Endothelial cell of umbilical vein (primary cell): Measurements from ENCODE around the gene TTYH3. TPM values are rescaled to one million over a fixed set of nuclear protein-coding genes. Genes with fewer than 3 reads are reported as not detected.

Experiments used
- BruUV-seq: library from RNA; stranded (reverse); fragments of 400-500 nt; replicated peaks from 2 replicates; lab custom pipeline; 2021; lab: Mats Ljungman, UMichigan
- CTCF ChIA-PET: fragments of 300-600, 350-600 bp; sonication (Branson Sonifier 250); formaldehyde crosslinking; loops from one replicate; lab custom pipeline; 2021; ENCODE audit warnings: antibody characterized with exemption, inconsistent platforms; lab: Charles Lee
- POLR2A ChIA-PET: fragments of 300-600, 350-600 bp; sonication (Branson Sonifier 250); formaldehyde crosslinking; loops from one replicate; lab custom pipeline; 2021; ENCODE audit warnings: antibody characterized with exemption, inconsistent platforms; lab: Charles Lee
- DNase-seq: peaks from one replicate; pipeline ENCODE4 v3.0.0-alpha.2; 2011; ENCODE audit warnings: low read depth, low spot score
- FAIRE-seq: peaks from 2 replicates; lab custom pipeline; 2011; peaks lifted over from hg19 to GRCh38; lab: Jason Lieb, UNC
- H2AFZ ChIP-seq: 2 replicates; pipeline ENCODE4 v1.6.0; 2012; ENCODE audit warnings: low read depth, low read length, control low read depth, inconsistent platforms
- H3K27ac ChIP-seq: 2 replicates; pipeline ENCODE4 v1.5.1; 2011; ENCODE audit warnings: low read depth, mild to moderate bottlenecking, control low read depth, low read length, moderate library complexity; ENCODE audit not compliant: insufficient read depth
- H3K27me3 ChIP-seq, 2 experiments: 2 replicates each; pipeline versions ENCODE4 v1.6.0 to v1.6.1; 2011; ENCODE audit warnings: low read length in 2 of 2, mixed read lengths in 1 of 2; ENCODE audit not compliant: control insufficient read depth in 2 of 2, insufficient read depth in 2 of 2
- H3K36me3 ChIP-seq, 2 experiments: 2 replicates in 1 of 2; 3 replicates in 1 of 2; pipeline ENCODE4 v1.5.1; 2011; ENCODE audit warnings: low read length in 2 of 2, mild to moderate bottlenecking in 1 of 2, moderate library complexity in 1 of 2; ENCODE audit not compliant: control insufficient read depth in 2 of 2, insufficient read depth in 2 of 2; ENCODE audit errors: extremely low read depth in 1 of 2
- H3K4me1 ChIP-seq: 3 replicates; pipeline ENCODE4 v1.5.1; 2011; ENCODE audit warnings: mild to moderate bottlenecking, low read length; ENCODE audit not compliant: control insufficient read depth, insufficient read depth; ENCODE audit errors: extremely low read depth
- H3K4me2 ChIP-seq: 2 replicates; pipeline ENCODE4 v1.6.1; 2011; ENCODE audit warnings: low read length, control low read depth, mixed read lengths; ENCODE audit not compliant: insufficient read depth
- H3K4me3 ChIP-seq, 3 experiments: fragments of 200-600 bp in 1 of 3; sonication (generic), shearing (Covaris generic) in 1 of 3; replicated peaks in 1 of 3; 2 replicates each; pipeline ENCODE4 v1.5.1; 2011 to 2016; ENCODE audit warnings: control low read depth in 3 of 3, low read length in 3 of 3, mild to moderate bottlenecking in 2 of 3, inconsistent platforms in 1 of 3, low read depth in 1 of 3, moderate library complexity in 1 of 3; ENCODE audit not compliant: insufficient read depth in 1 of 3
- H3K79me2 ChIP-seq: 2 replicates; pipeline ENCODE4 v1.6.0; 2012; ENCODE audit warnings: low read length, inconsistent platforms; ENCODE audit not compliant: control insufficient read depth, insufficient read depth
- H3K9ac ChIP-seq: replicated peaks from 2 replicates; pipeline ENCODE3; 2011; ENCODE audit warnings: low read length, control low read depth; ENCODE audit not compliant: insufficient read depth; ENCODE audit errors: extremely low read depth
- H3K9me1 ChIP-seq: replicated peaks from 3 replicates; pipeline ENCODE4 v1.6.0; 2011; ENCODE audit warnings: mild to moderate bottlenecking, low read length; ENCODE audit not compliant: control insufficient read depth, insufficient read depth; ENCODE audit errors: extremely low read depth
- H3K9me3 ChIP-seq: replicated peaks from 2 replicates; pipeline ENCODE4 v1.5.1; 2012; ENCODE audit warnings: low read length, inconsistent platforms; ENCODE audit not compliant: control insufficient read depth, insufficient read depth
- H4K20me1 ChIP-seq: replicated peaks from 2 replicates; pipeline ENCODE3; 2011; ENCODE audit warnings: mild to moderate bottlenecking, low read length; ENCODE audit not compliant: control insufficient read depth, insufficient read depth; ENCODE audit errors: extremely low read depth
- GATA2 ChIP-seq: IDR thresholded peaks from 2 replicates; pipeline ENCODE4 v1.7.0; 2011; ENCODE audit warnings: low read depth, mild to moderate bottlenecking, moderate library complexity, mixed read lengths, low read length; ENCODE audit not compliant: insufficient read length, insufficient read depth
- MAX ChIP-seq: IDR thresholded peaks from 2 replicates; pipeline ENCODE4 v1.6.1; 2011; ENCODE audit not compliant: insufficient read depth, insufficient read length
- MYC ChIP-seq: IDR thresholded peaks from one replicate; pipeline ENCODE4 v1.6.1; 2011; ENCODE audit warnings: mild to moderate bottlenecking, low read depth, low read length
- POLR2AphosphoS5 ChIP-seq: IDR thresholded peaks from 2 replicates; pipeline ENCODE4 v1.6.1; 2012; ENCODE audit warnings: low read depth, mild to moderate bottlenecking, control low read depth, low read length, moderate library complexity; ENCODE audit not compliant: insufficient read depth
- dilution Hi-C: fragments of 300-500 bp; cut with MboI; formaldehyde crosslinking; loops from one replicate; pipeline ENCODE4 v1.15.0; 2019; ENCODE audit warnings: low sequenced_read_pairs; ENCODE audit not compliant: extremely low pct_ligation_motif_present
- intact Hi-C: fragments of 100-400 bp; cut with micrococcal nuclease; formaldehyde crosslinking; loops from one replicate; pipeline ENCODE4 v1.10.0; 2022
- polyA plus RNA-seq, 4 experiments: library from polyadenylated mRNA; depleted of rRNA in 3 of 4; stranded (reverse) in 3 of 4; unstranded in 1 of 4; fragments of >200 nt; gene quantifications; 2 replicates each; pipeline versions ENCODE4 v1.2.1 to v1.2.3, GENCODE V29; 2011 to 2012; ENCODE audit warnings: missing spikeins in 1 of 4
- total RNA-seq: library from RNA; stranded (reverse); gene quantifications from 2 replicates; pipeline ENCODE4 v1.2.3, GENCODE V29; 2021

The TTYH3 gene
- total and polyA plus RNA-seq, 2 donors (not counting 3 experiments of a cell fraction or from before 2014, with no cell fraction given), result 143 to 280 TPM

- Histone ChIP-seq H3K27ac (no peak overlapping the region), H3K4me2 (no peak overlapping the region), H3K79me2 (no peaks in the 10 kb centered on the region), H3K36me3 (peaks cover 0 to 26% of the 10 kb centered on the region in 2 experiments), H3K4me1 (no peaks in the 10 kb centered on the region), H2AFZ (no peak overlapping the region), H3K9me1 (no peaks in the 10 kb centered on the region), H3K4me3 (no peak overlapping the region), H3K27me3 (no peaks in the 10 kb centered on the region), H4K20me1 (no peaks in the 10 kb centered on the region), H3K9ac (no peak overlapping the region), H3K9me3 (no peaks in the 10 kb centered on the region)
- FAIRE-seq, result no peak
- TF ChIP-seq GATA2, result no peak
- TF ChIP-seq MYC, result no peak
- no peak for TF ChIP-seq POLR2AphosphoS5
- dilution Hi-C loops, result no loop called here
- POLR2A ChIA-PET, result no interaction called here
- no TSS peak for BruUV-seq
- CTCF ChIA-PET, result interaction anchor here (1.7 kb wide), 1 partner anchor 9 kb away, joined by 7 read pairs; no protein-coding TSS in a partner anchor
- intact Hi-C loops, result no loop called here
- no peak for DNase-seq
Observed at GRCh38 chr7:2597273-2597640, 34.5 kb upstream of the TTYH3 start.

- Histone ChIP-seq H3K79me2 (no peaks in the 10 kb centered on the region), H2AFZ (no peak overlapping the region), H3K36me3 (peaks cover 0 to 20% of the 10 kb centered on the region in 2 experiments), H3K9me1 (no peaks in the 10 kb centered on the region), H3K27ac (no peak overlapping the region), H3K4me1 (no peaks in the 10 kb centered on the region), H4K20me1 (no peaks in the 10 kb centered on the region), H3K27me3 (no peaks in the 10 kb centered on the region), H3K4me3 (no peak overlapping the region), H3K9me3 (no peaks in the 10 kb centered on the region), H3K9ac (no peak overlapping the region), H3K4me2 (no peak overlapping the region)
- no TSS peak for BruUV-seq
- ChIA-PET CTCF (interaction anchor here (0.5 kb wide), 1 partner anchor 9 kb away, joined by 3 read pairs; no protein-coding TSS in a partner anchor), POLR2A (no interaction called here)
- intact Hi-C loops (no loop called here), dilution Hi-C loops (no loop called here)
- TF ChIP-seq MAX, result no peak
- FAIRE-seq (no peak), DNase-seq (no peak)
Observed at GRCh38 chr7:2598154-2598823, 33.5 kb upstream of the TTYH3 start.
